CD4-positive, alpha-beta T cell (primary cell): ENCODE measurements around the gene TRIML1. TPM values are rescaled to one million over a fixed set of nuclear protein-coding genes. Genes with fewer than 3 reads are reported as not detected.

Experiments used
- ATAC-seq: fragments of 200-7000 bp; cut with Tn5 transposase; one replicate; pipeline ENCODE4 v1.10.0; 2022; ENCODE audit warnings: mild to moderate bottlenecking; ENCODE audit not compliant: poor library complexity
- CTCF ChIA-PET: fragments of 350-600 bp; sonication (Branson Sonifier 250); formaldehyde crosslinking; loops from one replicate; lab custom pipeline; 2021; ENCODE audit warnings: antibody characterized with exemption, inconsistent platforms; lab: Charles Lee
- POLR2A ChIA-PET: fragments of 350-600 bp; sonication (Branson Sonifier 250); formaldehyde crosslinking; loops from one replicate; lab custom pipeline; 2021; ENCODE audit warnings: antibody characterized with exemption, inconsistent platforms; lab: Charles Lee
- DNase-seq, 14 experiments: peaks; one replicate each; pipeline ENCODE4 v3.0.0-alpha.2; 2013 to 2020; ENCODE audit warnings: mixed read lengths in 2 of 14
- H3K27ac ChIP-seq, 2 donors: one replicate each; pipeline versions ENCODE4 v1.5.1 to v1.7.0; 2013; ENCODE audit warnings: low read length in 2 of 2, low read depth in 1 of 2, mild to moderate bottlenecking in 1 of 2
- H3K27me3 ChIP-seq, 2 experiments: 1 replicate in 1 of 2; 2 replicates in 1 of 2; pipeline versions ENCODE4 v1.6.1 to v1.7.0; 2013; ENCODE audit warnings: low read length in 2 of 2, control low read depth in 1 of 2, mild to moderate bottlenecking in 1 of 2, moderate library complexity in 1 of 2; ENCODE audit not compliant: insufficient read depth in 2 of 2, control insufficient read depth in 1 of 2
- H3K36me3 ChIP-seq: one replicate; pipeline ENCODE4 v1.6.1; 2013; ENCODE audit warnings: low read length, control low read depth; ENCODE audit not compliant: insufficient read depth
- H3K4me1 ChIP-seq: one replicate; pipeline ENCODE4 v1.6.1; 2013; ENCODE audit warnings: low read length, control low read depth; ENCODE audit not compliant: insufficient read depth
- H3K4me3 ChIP-seq: one replicate; pipeline ENCODE4 v1.5.1; 2013; ENCODE audit warnings: mild to moderate bottlenecking, low read length, moderate library complexity
- H3K9me3 ChIP-seq, 2 experiments: 1 replicate in 1 of 2; 2 replicates in 1 of 2; pipeline versions ENCODE4 v1.6.1 to v1.7.0; 2013; ENCODE audit warnings: low read length in 2 of 2, mild to moderate bottlenecking in 2 of 2, control low read depth in 1 of 2, moderate library complexity in 1 of 2; ENCODE audit not compliant: control insufficient read depth in 1 of 2, insufficient read depth in 1 of 2
- H3K27ac Mint-ChIP-seq: one replicate; pipeline ENCODE4 v1.8.0; 2020; ENCODE audit warnings: mixed read lengths
- H3K27me3 Mint-ChIP-seq: one replicate; pipeline ENCODE4 v1.8.0; 2021; ENCODE audit warnings: mixed read lengths
- H3K36me3 Mint-ChIP-seq: one replicate; pipeline ENCODE4 v1.8.0; 2021; ENCODE audit warnings: low read depth, mixed read lengths
- H3K4me1 Mint-ChIP-seq: one replicate; pipeline ENCODE4 v1.8.0; 2021; ENCODE audit warnings: low read depth, mixed read lengths
- H3K4me3 Mint-ChIP-seq: one replicate; pipeline ENCODE4 v1.8.0; 2020; ENCODE audit warnings: mild to moderate bottlenecking, mixed read lengths
- H3K9me3 Mint-ChIP-seq: one replicate; pipeline ENCODE4 v1.8.0; 2020; ENCODE audit warnings: mixed read lengths
- CTCF ChIP-seq: fragments of 200-600 bp; IDR thresholded peaks from one replicate; pipeline ENCODE4 v1.8.0; 2022; ENCODE audit warnings: antibody characterized with exemption, mild to moderate bottlenecking
- intact Hi-C, 2 experiments: fragments of 100-400 bp; cut with DNase I in 1 of 2; cut with micrococcal nuclease in 1 of 2; formaldehyde crosslinking; loops; one replicate each; pipeline versions ENCODE4 v1.15.1 to v1.9.0; 2023 to 2025; cut with DNase I, micrococcal nuclease
- total RNA-seq, 174 experiments: library from RNA in 2 of 174; stranded (reverse) in 2 of 174; gene quantifications; one replicate each; pipeline ENCODE4 v1.2.3 and lab custom pipeline; 2021 to 2026

TRIML1 gene
- total RNA-seq, 2 experiments from 2014 or later, result not detected

DNA sequence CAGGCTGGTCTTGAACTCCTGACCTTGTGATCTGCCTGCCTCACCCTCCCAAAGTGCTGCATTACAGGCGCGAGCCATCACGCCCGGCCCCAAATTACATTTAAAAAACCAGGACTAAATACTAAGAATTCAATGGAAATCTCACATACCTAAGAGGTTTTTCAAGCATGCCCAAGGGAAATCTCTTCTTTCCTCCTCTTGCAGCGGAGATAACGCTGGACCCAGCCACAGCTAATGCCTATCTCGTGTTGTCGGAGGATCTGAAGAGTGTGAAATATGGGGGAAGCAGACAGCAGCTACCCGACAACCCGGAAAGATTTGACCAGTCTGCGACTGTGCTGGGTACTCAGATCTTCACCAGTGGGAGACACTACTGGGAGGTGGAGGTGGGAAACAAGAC, 7.4 kb downstream of the TRIML1 start:
- H3K27ac Mint-ChIP-seq, result no peak overlapping the region
- ChIA-PET POLR2A (no interaction called here), CTCF (no interaction called here)
- no peaks in the 10 kb centered on the region for H3K9me3 Mint-ChIP-seq
- Histone ChIP-seq H3K9me3 (peaks cover 0 to 32% of the 10 kb centered on the region in 2 experiments), H3K4me1 (no peaks in the 10 kb centered on the region), H3K36me3 (no peaks in the 10 kb centered on the region), H3K4me3 (no peak overlapping the region), H3K27me3 (no peaks in the 10 kb centered on the region), H3K27ac (no peak overlapping the region)
- no peaks in the 10 kb centered on the region for H3K4me1 Mint-ChIP-seq
- intact Hi-C loops, result no loop called here
- ATAC-seq (no peak), DNase-seq (no peak)
- no peak for TF ChIP-seq CTCF
- no peaks in the 10 kb centered on the region for H3K27me3 Mint-ChIP-seq
- no peak overlapping the region for H3K4me3 Mint-ChIP-seq
- H3K36me3 Mint-ChIP-seq, result no peaks in the 10 kb centered on the region

- Mint-ChIP-seq H3K36me3 (no peaks in the 10 kb centered on the region), H3K27me3 (no peaks in the 10 kb centered on the region), H3K4me3 (no peak overlapping the region), H3K9me3 (no peaks in the 10 kb centered on the region), H3K27ac (no peak overlapping the region), H3K4me1 (no peaks in the 10 kb centered on the region)
- Histone ChIP-seq H3K36me3 (no peaks in the 10 kb centered on the region), H3K4me1 (no peaks in the 10 kb centered on the region), H3K4me3 (no peak overlapping the region), H3K27me3 (no peaks in the 10 kb centered on the region), H3K27ac (no peak overlapping the region), H3K9me3 (peaks cover 0 to 32% of the 10 kb centered on the region in 2 experiments)
- no peak for TF ChIP-seq CTCF
- no peak for ATAC-seq
- no peak for DNase-seq
- CTCF ChIA-PET, result no interaction called here
- intact Hi-C loops, result no loop called here
- POLR2A ChIA-PET, result no interaction called here
Measured at GRCh38 chr4:188147176-188147575, 7.9 kb downstream of the TRIML1 start.

DNA sequence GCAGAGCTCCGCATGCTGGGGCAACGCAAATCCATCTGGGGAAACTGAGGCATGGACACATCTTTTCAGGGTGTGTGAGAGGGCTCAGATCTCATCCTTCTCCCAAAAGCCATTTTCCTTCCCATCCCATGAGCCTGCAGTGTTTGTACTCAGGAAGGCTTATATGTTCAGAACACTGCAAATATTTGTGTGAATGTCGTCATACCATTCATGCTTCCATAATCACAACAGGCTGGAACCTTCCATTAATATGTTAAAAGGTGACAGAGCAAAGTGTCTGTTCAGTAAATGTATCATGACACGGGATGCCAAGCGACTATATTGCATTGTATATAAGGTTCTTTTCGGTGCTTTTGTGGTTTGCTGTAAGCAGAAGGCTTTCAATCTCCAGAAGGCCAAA, 8.5 kb downstream of the TRIML1 start:
- H3K27ac ChIP-seq, result no peak overlapping the region
- Mint-ChIP-seq H3K27me3 (no peaks in the 10 kb centered on the region), H3K4me3 (no peak overlapping the region), H3K4me1 (no peaks in the 10 kb centered on the region), H3K27ac (no peak overlapping the region), H3K9me3 (no peaks in the 10 kb centered on the region), H3K36me3 (no peaks in the 10 kb centered on the region)
- ATAC-seq (no peak), DNase-seq (no peak)
- CTCF ChIA-PET, result no interaction called here
- H3K36me3 ChIP-seq, result no peaks in the 10 kb centered on the region
- peaks cover 0 to 32% of the 10 kb centered on the region in 2 experiments for H3K9me3 ChIP-seq
- POLR2A ChIA-PET, result no interaction called here
- intact Hi-C loops, result no loop called here
- H3K4me3 ChIP-seq, result no peak overlapping the region
- TF ChIP-seq CTCF, result no peak
- H3K4me1 ChIP-seq, result no peaks in the 10 kb centered on the region
- H3K27me3 ChIP-seq, result no peaks in the 10 kb centered on the region
